ENCODE measurements around the gene SMIM14. TPM values are rescaled to one million over a fixed set of nuclear protein-coding genes. Genes with fewer than 3 reads are reported as not detected.

Gene SMIM14
- total and polyA plus RNA-seq, 4 donors = 28.5 to 72.1 (median 56.3) TPM

DNA sequence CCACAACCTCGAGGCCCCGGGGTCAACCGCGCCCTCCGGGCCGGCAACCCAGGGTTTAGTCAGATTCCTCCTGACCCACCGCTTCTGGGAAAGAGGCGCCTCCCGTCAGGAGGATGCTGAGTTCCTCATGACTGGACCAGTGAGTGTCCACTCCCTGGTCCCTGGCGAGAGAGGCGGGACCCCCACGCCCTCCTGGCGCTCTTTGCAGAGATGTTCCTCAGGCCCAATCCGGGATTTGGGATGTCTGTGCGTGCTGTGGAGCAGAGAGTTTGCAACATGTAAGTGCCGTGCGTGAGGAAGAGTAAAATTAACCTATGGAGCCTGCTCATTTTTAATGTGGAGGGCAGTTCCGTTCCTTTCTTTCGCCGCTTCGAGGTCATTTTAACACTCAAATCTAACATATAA is 110.6 kb downstream of the SMIM14 start:
- no peaks in the 10 kb centered on the region for H3K4me1 ChIP-seq (ENCODE audit: control insufficient read depth in 1 of 2, insufficient read depth in 2 of 2, low read length in 2 of 2)
- no peaks in the 10 kb centered on the region for H3K9me3 ChIP-seq (ENCODE audit: control insufficient read depth, low read length)
- no peaks in the 10 kb centered on the region for H3K36me3 ChIP-seq (ENCODE audit: control insufficient read depth in 1 of 2, insufficient read depth in 2 of 2, low read length in 1 of 2)
- H3K4me3 ChIP-seq (ENCODE audit: low read length in 2 of 2) = peak overlapping the region; percentile 54 to 92
- no peaks in the 10 kb centered on the region for H3K27me3 ChIP-seq (ENCODE audit: control insufficient read depth in 1 of 2, insufficient read depth in 2 of 2, low read length in 1 of 2)
- intact Hi-C loops (cut with DNase I) = loop anchor here in 1 of 2 donors (5.0 kb wide), 2 partner anchors 56 to 94 kb away; no protein-coding TSS in a partner anchor
- ATAC-seq (ENCODE audit: low FRiP score) (no peak), DNase-seq (peak; percentile 93 to 96)
- peak overlapping the region in 1 of 2 donors; percentile 79 for H3K27ac ChIP-seq (ENCODE audit: low read depth in 1 of 2, low read length in 2 of 2)
- WGBS, 2 donors = 0 to 1% methylated on average over 21 of the region's 21 CpGs

DNA sequence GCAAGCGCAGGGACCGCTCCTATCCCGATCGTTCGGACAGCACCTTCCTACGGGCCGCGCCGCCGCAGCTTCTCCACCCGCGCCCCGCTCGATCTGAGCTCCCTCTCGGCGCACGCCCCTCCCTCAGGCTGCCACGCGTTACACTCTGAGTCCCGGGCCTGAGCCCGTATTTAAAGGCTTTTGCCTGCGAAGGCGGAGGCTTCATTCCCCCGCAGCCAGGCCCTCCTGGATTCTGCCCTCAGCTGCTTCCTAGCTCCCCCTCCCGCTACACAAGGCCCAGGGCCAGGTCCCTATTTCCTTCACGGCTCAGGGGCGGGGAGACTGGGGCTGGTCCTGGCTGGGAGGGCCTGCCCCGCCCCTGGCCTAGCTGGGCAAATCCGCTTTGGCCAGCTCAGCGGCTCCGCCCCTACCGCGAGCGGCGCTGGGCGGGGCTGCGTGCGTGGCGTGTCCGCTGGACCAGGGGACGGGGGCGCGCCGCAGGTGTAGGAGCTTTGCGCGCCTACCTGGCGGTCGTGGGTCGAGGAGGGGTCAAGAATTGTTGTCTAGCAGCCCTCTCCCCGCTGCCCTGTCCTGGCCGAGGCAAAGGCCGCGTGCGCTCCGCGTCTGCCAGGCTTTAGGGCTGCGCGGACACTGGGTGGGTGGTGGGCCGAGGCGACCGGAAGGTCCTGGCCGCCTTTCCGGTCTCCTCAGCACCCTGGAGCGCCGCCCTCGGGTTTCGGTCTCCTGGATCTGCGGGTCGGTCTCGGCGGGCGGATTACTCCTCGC is 111.2 kb downstream of the SMIM14 start, which contains the start of gene UGDH:
UGDH (minus strand) TSS at position 144 of the 765 bp plus-strand sequence. CDS start 5,927 bp downstream, outside the sequence.
- 0% methylated on average over 66 to 73 of the region's 73 CpGs for WGBS, 2 donors
- peak within 1 kb of the TSS; percentile 87 to 91 for H3K27ac ChIP-seq (ENCODE audit: low read depth in 1 of 2, low read length in 2 of 2)
- no peaks in the 10 kb centered on the region for H3K27me3 ChIP-seq (ENCODE audit: control insufficient read depth in 1 of 2, insufficient read depth in 2 of 2, low read length in 1 of 2)
- H3K9me3 ChIP-seq (ENCODE audit: control insufficient read depth, low read length) = no peaks in the 10 kb centered on the region
- no peaks in the 10 kb centered on the region for H3K4me1 ChIP-seq (ENCODE audit: control insufficient read depth in 1 of 2, insufficient read depth in 2 of 2, low read length in 2 of 2)
- intact Hi-C loops (cut with DNase I) = loop anchor here (1.0 to 5.0 kb wide), 4 partner anchors 55 to 112 kb away; partner anchors contain the start of gene SMIM14 (in 1 of the 2)
- H3K4me3 ChIP-seq (ENCODE audit: low read length in 2 of 2) = peak within 1 kb of the TSS; percentile 56 to 92
- ATAC-seq (ENCODE audit: low FRiP score) (peak; percentile 99), DNase-seq (peak; percentile 98)
- H3K36me3 ChIP-seq (ENCODE audit: control insufficient read depth in 1 of 2, insufficient read depth in 2 of 2, low read length in 1 of 2) = no peaks in the 10 kb centered on the region

DNA sequence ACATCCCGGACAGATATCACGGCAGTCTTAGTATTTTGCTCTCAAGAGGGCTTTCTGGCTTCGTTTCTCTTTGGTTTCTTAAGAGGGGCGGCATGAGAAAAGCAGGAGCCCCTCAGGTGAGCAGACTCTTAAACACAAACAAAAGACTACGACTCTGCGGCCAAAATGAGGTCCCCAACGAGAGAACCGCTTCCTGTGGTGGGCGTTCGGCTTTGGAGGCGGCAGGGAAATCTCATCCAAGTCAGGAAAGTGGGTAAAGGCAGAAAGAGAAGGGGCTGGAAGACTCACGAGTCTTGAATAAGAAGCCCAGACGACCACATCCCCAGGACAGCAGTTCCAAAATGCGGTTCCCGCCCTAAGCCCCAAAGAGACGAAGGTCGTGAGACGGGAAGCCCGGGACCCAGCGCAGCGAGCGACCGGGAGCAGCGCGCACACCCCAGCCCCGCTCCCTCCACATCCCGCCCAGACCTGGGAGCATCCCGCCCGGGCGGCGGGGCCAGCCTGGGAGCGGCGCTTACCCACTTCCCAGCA is 111.8 kb downstream of the SMIM14 start:
- H3K4me1 ChIP-seq (ENCODE audit: control insufficient read depth in 1 of 2, insufficient read depth in 2 of 2, low read length in 2 of 2) = no peaks in the 10 kb centered on the region
- H3K4me3 ChIP-seq (ENCODE audit: low read length in 2 of 2) = peak overlapping the region; percentile 56 to 92
- WGBS, 2 donors = 0 to 1% methylated on average over 33 of the region's 33 CpGs
- H3K27ac ChIP-seq (ENCODE audit: low read depth in 1 of 2, low read length in 2 of 2) = peak overlapping the region; percentile 87 to 91
- DNase-seq (no peak), ATAC-seq (ENCODE audit: low FRiP score) (no peak)
- H3K36me3 ChIP-seq (ENCODE audit: control insufficient read depth in 1 of 2, insufficient read depth in 2 of 2, low read length in 1 of 2) = no peaks in the 10 kb centered on the region
- H3K9me3 ChIP-seq (ENCODE audit: control insufficient read depth, low read length) = no peaks in the 10 kb centered on the region
- intact Hi-C loops (cut with DNase I) = loop anchor here (1.0 to 5.0 kb wide), 4 partner anchors 55 to 112 kb away; partner anchors contain the start of gene SMIM14 (in 1 of the 2)
- H3K27me3 ChIP-seq (ENCODE audit: control insufficient read depth in 1 of 2, insufficient read depth in 2 of 2, low read length in 1 of 2) = no peaks in the 10 kb centered on the region

DNA sequence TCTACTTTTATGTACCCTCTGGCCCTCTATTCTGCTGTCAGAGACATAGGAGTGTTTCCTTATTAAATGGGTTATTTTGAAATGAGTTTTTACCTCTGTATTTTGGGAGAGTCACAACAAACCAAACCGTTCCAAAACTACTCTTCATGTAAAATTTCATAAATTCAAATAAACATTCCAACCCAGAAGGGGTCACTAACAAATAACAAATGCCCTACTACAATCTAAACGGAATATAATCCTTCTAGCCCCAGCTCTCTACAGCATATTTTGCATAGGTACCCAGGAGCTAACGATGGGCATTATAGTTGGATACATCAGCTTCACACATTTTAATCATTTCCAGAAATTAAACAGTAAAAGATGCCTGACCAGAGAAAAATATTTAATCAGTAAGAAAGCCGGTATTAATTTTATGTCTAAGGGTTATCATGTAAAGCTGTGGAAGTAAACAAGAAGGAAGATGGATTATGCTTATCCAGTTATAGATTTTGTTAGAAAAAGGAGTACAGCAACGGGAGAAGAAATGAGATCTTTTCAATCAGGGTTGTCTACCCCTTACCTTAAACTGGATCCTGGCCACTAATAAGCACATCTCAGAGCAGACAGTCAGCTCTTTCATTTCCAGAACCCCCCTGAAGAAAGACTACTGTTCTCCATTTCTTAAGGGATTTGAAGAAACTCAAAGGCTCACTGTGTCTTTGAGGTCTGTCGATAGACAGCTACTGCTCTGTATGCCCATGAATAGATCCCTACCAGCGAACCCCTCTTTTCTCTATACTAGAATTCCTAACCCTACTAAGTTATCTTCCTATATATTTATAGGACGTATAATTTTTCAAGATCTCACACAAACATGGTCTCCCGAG is 112.6 kb downstream of the SMIM14 start:
- Histone ChIP-seq H3K4me1 (ENCODE audit: control insufficient read depth in 1 of 2, insufficient read depth in 2 of 2, low read length in 2 of 2) (no peaks in the 10 kb centered on the region), H3K4me3 (ENCODE audit: low read length in 2 of 2) (peak overlapping the region; percentile 56 to 92), H3K9me3 (ENCODE audit: control insufficient read depth, low read length) (no peaks in the 10 kb centered on the region), H3K27ac (ENCODE audit: low read depth in 1 of 2, low read length in 2 of 2) (peak overlapping the region in 1 of 2 donors; percentile 87), H3K36me3 (ENCODE audit: control insufficient read depth in 1 of 2, insufficient read depth in 2 of 2, low read length in 1 of 2) (no peaks in the 10 kb centered on the region), H3K27me3 (ENCODE audit: control insufficient read depth in 1 of 2, insufficient read depth in 2 of 2, low read length in 1 of 2) (no peaks in the 10 kb centered on the region)
- intact Hi-C loops (cut with DNase I) = loop anchor here (2.0 to 5.0 kb wide), 3 partner anchors 54 to 113 kb away; partner anchors contain the start of gene SMIM14 (in 1 of the 2)
- ATAC-seq (ENCODE audit: low FRiP score) (no peak), DNase-seq (no peak)
- 2 to 5% methylated on average over 9 of the region's 9 CpGs for WGBS, 2 donors

DNA sequence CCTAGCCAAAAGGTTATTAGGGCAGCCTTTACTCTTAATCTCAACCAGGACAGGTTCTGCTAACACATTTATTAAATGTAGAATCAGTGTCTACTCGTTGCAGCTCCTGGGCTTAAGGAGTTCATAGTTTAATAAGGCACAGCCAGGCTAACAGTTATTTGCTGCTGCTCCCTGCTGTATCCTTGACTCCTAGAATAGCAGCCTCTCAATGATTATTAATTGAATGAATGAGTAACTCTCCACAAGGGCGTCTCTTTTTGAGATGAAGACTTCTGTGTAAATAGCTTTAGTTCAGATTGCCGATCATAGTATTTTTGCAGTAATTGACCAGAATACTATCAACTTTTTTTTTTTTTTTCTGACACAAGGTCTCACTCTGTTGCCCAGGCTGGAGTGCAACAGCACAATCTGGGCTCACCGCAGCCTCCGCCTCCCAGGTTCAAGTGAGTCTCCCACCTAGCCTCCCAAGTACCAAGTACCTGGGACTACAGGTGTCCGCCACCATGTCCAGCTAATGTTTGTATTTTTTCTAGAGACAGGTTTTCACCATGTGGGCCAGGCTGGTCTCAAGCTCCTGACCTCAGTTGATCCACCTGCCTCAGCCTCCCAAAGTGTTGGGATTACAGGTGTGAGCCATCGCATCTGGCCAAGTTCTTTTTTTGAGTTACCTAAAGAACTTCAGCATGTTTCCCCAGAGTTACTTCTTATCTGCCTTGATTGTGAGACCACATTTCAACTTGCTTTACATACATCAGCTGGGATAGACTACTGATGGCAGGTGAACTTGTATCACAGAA is 114.3 kb downstream of the SMIM14 start:
- 84 to 89% methylated on average over 7 of the region's 7 CpGs for whole genome bisulfite sequencing, 2 donors
- Histone ChIP-seq H3K4me1 (ENCODE audit: control insufficient read depth in 1 of 2, insufficient read depth in 2 of 2, low read length in 2 of 2) (no peaks in the 10 kb centered on the region), H3K4me3 (ENCODE audit: low read length in 2 of 2) (no peak overlapping the region), H3K27ac (ENCODE audit: low read depth in 1 of 2, low read length in 2 of 2) (no peak overlapping the region), H3K9me3 (ENCODE audit: control insufficient read depth, low read length) (no peaks in the 10 kb centered on the region), H3K27me3 (ENCODE audit: control insufficient read depth in 1 of 2, insufficient read depth in 2 of 2, low read length in 1 of 2) (no peaks in the 10 kb centered on the region), H3K36me3 (ENCODE audit: control insufficient read depth in 1 of 2, insufficient read depth in 2 of 2, low read length in 1 of 2) (peaks cover 0 to 2% of the 10 kb centered on the region in 2 donors)
- DNase-seq = peak in 1 of 2 donors; percentile 31
- no peak for ATAC-seq (ENCODE audit: low FRiP score)
- intact Hi-C loops (cut with DNase I) = no loop called here

DNA sequence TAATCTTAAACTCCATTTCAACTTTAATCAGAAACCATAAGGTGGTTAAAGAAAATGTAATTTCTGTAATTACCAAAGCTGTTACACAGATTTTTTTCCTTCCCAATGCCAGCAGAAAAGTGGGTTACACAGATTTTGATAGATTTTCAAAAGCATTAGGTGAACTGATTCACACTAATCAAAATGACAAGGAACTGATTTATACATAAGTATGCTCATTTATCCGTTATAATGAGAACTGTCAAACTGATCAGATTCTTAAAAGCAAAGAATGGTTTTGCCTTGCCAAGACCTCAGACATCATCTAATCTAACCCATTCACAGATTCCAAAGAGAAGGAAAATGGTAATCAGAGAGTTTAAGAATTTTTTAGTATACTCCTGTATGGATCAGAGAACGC is 116.6 kb downstream of the SMIM14 start:
- Histone ChIP-seq H3K4me3 (ENCODE audit: low read length in 2 of 2) (no peak overlapping the region), H3K36me3 (ENCODE audit: control insufficient read depth in 1 of 2, insufficient read depth in 2 of 2, low read length in 1 of 2) (peaks cover 0 to 2% of the 10 kb centered on the region in 2 donors), H3K9me3 (ENCODE audit: control insufficient read depth, low read length) (no peaks in the 10 kb centered on the region), H3K4me1 (ENCODE audit: control insufficient read depth in 1 of 2, insufficient read depth in 2 of 2, low read length in 2 of 2) (no peaks in the 10 kb centered on the region), H3K27ac (ENCODE audit: low read depth in 1 of 2, low read length in 2 of 2) (no peak overlapping the region), H3K27me3 (ENCODE audit: control insufficient read depth in 1 of 2, insufficient read depth in 2 of 2, low read length in 1 of 2) (no peaks in the 10 kb centered on the region)
- intact Hi-C loops (cut with DNase I) = no loop called here
- WGBS, 2 donors = 78 to 82% methylated on average over 2 of the region's 2 CpGs
- ATAC-seq (ENCODE audit: low FRiP score) (no peak), DNase-seq (no peak)

DNA sequence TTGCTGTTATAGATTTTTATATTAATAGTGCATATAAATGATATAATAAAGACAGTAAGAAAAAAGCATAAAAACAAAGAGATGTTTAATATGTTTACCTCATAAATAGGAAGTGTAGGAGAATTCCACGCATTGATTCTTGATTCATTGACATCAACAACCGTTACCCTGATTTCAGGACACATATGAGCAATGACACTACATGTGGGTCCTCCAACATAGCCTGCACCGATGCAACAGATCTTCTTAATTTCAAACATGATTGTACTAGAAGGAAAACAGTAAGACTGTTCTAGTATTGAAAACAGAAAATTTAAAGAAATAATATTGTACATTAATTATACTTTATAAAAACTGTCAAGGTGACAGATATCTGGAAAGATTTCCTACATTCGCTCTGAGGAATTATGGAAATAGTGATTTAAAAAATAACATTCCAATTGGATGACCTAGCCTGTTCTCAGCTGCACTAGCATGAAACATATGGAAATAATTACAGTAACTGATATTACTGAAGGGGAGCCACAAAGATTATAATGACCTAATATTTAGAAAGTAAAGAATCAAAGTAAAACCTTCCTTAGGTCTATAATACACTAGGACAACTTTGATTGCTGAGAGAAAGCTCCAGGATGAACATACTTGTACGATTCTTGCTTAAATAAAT is 117.3 kb downstream of the SMIM14 start:
- peaks cover 0 to 2% of the 10 kb centered on the region in 2 donors for H3K36me3 ChIP-seq (ENCODE audit: control insufficient read depth in 1 of 2, insufficient read depth in 2 of 2, low read length in 1 of 2)
- no peaks in the 10 kb centered on the region for H3K27me3 ChIP-seq (ENCODE audit: control insufficient read depth in 1 of 2, insufficient read depth in 2 of 2, low read length in 1 of 2)
- H3K4me1 ChIP-seq (ENCODE audit: control insufficient read depth in 1 of 2, insufficient read depth in 2 of 2, low read length in 2 of 2) = no peaks in the 10 kb centered on the region
- H3K4me3 ChIP-seq (ENCODE audit: low read length in 2 of 2) = no peak overlapping the region
- H3K9me3 ChIP-seq (ENCODE audit: control insufficient read depth, low read length) = no peaks in the 10 kb centered on the region
- 18 to 19% methylated on average over 5 of the region's 5 CpGs for WGBS, 2 donors
- no peak for DNase-seq
- no peak for ATAC-seq (ENCODE audit: low FRiP score)
- H3K27ac ChIP-seq (ENCODE audit: low read depth in 1 of 2, low read length in 2 of 2) = no peak overlapping the region
- intact Hi-C loops (cut with DNase I) = no loop called here
